ENCODE results near the gene PRKCG. TPM values are rescaled to one million over a fixed set of nuclear protein-coding genes. Genes with fewer than 3 reads are reported as not detected.
"Not testable (repeated sequence)": the region's sequence is repeated elsewhere in the genome, so short reads cannot be mapped to it uniquely, and the experiment has no call there.

The PRKCG gene
- total RNA-seq, result 0.10 TPM

DNA sequence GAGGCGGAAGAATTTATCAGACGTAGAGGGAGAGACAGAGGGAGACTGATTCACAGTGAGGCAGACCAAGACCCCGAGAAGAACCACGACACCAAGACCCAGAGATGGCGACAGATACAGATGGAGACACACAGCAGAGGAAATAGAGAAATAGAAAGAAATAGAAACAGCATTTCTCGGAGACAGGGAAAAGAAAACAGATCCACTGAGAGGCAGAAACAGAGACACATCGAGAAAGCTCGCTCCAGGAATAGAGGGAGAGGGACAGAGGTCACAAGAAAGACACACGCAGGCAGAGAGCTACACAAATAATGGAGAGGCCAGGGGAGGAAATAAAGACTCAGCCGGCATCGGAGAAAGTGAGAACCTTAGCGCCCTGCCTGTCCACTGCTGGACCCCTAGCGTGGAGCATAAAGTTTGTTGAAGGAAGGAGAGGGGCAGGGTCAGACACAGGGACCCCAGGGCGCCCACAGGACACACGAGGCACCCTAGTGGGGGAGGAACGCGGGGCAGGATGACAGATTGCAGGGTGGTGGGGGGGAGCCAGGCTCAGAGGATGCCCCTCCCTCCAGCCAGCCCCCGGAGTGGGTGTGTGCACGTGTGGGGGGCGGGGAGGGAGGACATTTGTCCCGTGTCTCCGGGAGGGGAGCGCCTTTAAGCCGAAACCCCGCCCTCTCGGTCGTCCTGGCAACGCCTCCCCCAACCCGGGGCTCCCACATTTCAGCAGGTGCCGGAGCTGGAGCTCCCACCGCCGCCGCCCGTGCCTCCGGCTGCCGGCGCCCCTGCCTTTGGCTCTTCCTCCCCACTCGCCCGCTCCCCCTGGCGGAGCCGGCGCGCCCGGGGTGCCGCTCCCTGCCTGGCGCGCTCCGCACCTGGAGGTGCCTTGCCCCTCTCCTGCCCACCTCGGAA, at the start of gene PRKCG:
PRKCG (plus strand) TSS at position 716 of the 909 bp plus-strand sequence. CDS start 298 bp downstream, outside the sequence.
- Histone ChIP-seq H3K27me3 (ENCODE audit: insufficient read depth, low read length) (peaks cover 45% of the 10 kb centered on the region), H3K4me3 (ENCODE audit: low read length) (peak within 1 kb of the TSS; percentile 3), H3K9me3 (ENCODE audit: low read depth, low read length) (no peaks in the 10 kb centered on the region), H3K4me1 (ENCODE audit: insufficient read depth, low read length) (peaks cover 52% of the 10 kb centered on the region)

DNA sequence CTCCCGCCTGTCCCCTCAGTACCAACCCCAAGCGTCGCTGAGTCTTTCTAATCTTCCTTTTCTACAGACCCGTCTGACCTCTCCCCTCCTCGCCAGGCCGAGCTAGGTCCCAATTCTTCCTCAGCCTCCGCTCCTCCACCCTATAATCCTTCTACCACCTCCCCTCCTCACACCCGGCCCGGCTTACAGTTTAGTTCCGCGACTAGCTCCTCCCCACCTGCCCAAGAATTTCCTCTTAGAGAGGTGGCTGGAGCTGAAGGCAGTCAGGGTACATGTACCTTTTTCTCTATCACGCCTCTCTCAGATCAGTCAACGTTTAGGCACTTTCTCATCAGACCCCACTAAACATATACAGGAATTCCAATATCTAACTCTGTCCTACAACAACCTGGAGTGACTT, 49.1 kb upstream of the PRKCG start:
- H3K9me3 ChIP-seq (ENCODE audit: low read depth, low read length); H3K27me3 ChIP-seq (ENCODE audit: insufficient read depth, low read length); H3K4me3 ChIP-seq (ENCODE audit: low read length): not testable (repeated sequence)
- H3K4me1 ChIP-seq (ENCODE audit: insufficient read depth, low read length), result peaks cover 31% of the 10 kb centered on the region

DNA sequence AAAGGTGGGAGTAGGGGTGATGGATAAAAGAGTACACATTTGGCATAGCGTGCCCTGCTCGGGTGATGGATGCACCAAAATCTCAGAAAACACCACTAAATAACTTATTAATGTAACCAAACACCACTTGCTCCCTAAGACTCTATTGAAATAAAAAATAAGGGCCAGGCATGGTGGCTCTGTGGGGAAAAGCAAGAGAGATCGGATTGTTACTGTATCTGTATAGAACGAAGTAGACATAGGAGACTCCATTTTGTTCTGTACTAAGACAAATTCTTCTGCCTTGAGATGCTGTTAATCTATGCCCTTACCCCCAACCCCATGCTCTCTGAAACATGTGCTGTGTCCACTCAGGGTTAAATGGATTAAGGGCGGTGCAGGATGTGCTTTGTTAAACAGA, 43.6 kb upstream of the PRKCG start:
- H3K9me3 ChIP-seq (ENCODE audit: low read depth, low read length); H3K27me3 ChIP-seq (ENCODE audit: insufficient read depth, low read length); H3K4me3 ChIP-seq (ENCODE audit: low read length): not testable (repeated sequence)
- peaks cover 31% of the 10 kb centered on the region for H3K4me1 ChIP-seq (ENCODE audit: insufficient read depth, low read length)

DNA sequence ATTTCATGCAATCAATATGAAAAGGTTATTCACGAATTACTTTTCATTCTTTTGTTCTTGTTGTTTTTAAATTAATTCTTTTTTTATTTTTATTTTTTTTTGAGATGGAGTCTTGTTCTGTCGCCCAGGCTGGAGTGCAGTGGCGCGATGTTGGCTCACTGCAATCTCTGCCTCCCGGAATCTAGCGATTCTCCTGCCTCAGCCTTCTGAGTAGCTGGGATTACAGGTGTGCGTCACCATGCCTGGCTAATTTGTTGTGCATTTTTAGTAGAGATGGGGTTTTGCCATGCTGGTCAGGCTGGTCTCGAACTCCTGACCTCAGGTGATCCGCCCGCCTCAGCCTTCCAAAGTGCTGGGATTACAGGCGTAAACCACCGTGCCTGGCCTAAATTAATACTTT, 41.8 kb upstream of the PRKCG start:
- not testable (repeated sequence) for H3K27me3 ChIP-seq (ENCODE audit: insufficient read depth, low read length)

DNA sequence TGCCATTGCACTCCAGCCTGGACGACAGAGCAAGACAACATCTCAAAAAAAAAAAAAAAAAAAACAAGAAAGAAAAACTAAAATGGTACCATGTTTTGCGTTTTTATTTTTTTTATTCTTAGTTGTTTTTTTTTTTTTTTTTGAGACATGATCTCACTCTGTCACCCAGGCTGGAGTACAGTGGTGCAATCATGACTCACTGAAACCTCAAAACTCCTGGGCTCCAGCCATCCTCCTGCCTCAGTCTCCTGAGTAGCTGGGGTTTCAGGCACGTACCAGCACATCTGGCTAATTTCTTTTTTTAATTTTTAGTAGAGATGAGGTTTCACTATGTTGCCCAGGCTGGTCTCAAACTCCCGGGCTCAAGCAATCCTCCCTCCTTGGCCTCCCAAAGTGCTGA, 41.1 kb upstream of the PRKCG start:
- H3K27me3 ChIP-seq (ENCODE audit: insufficient read depth, low read length); H3K9me3 ChIP-seq (ENCODE audit: low read depth, low read length); H3K4me3 ChIP-seq (ENCODE audit: low read length): not testable (repeated sequence)
- peaks cover 48% of the 10 kb centered on the region for H3K4me1 ChIP-seq (ENCODE audit: insufficient read depth, low read length)

More for the DNA sequence above, 41.8 kb upstream of the PRKCG start:
- peaks cover 42% of the 10 kb centered on the region for H3K4me1 ChIP-seq (ENCODE audit: insufficient read depth, low read length)
- not testable (repeated sequence) for H3K9me3 ChIP-seq (ENCODE audit: low read depth, low read length); H3K4me3 ChIP-seq (ENCODE audit: low read length)

DNA sequence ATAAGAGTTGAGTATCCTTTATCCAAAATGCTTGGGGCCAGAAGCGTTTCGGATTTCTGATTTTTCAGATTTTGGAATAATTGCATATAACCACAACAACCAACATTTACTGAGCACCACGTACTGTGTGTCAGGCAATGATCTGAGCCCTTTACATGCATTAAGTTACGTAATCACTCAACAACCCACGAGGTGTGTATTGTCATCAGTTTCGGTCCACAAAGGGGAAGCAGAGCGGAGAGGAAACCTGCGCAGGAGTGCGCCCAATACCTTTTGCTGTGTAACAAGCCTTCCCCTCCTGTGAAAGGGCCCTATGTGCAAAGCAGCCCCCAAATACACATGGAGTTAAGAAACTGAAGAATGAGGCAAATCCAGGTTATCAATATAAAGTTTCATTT, 37.1 kb upstream of the PRKCG start:
- Histone ChIP-seq H3K9me3 (ENCODE audit: low read depth, low read length) (no peaks in the 10 kb centered on the region), H3K27me3 (ENCODE audit: insufficient read depth, low read length) (peaks cover 2% of the 10 kb centered on the region), H3K4me3 (ENCODE audit: low read length) (no peak overlapping the region), H3K4me1 (ENCODE audit: insufficient read depth, low read length) (peaks cover 79% of the 10 kb centered on the region)

DNA sequence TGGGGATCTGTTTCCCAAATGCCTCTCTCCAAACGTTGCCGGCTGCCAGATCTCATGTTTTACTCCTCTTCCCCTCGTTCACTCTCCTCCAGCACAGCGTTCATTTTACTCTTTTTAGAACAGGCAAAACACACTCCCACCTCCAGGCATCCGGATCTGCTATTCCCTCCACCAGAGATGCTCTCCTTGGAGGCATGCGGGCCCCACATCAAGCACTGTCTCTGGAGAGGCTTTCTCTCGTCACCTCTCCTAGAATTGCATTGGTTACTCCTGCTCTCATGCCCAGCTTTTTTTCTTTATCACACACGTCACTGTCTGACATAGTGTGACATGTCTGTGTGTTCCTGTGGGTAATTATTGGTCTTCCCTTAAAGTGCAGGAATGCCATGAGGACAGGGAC, 34.4 kb upstream of the PRKCG start:
- Histone ChIP-seq H3K4me3 (ENCODE audit: low read length) (no peak overlapping the region), H3K9me3 (ENCODE audit: low read depth, low read length) (no peaks in the 10 kb centered on the region), H3K4me1 (ENCODE audit: insufficient read depth, low read length) (peaks cover 82% of the 10 kb centered on the region), H3K27me3 (ENCODE audit: insufficient read depth, low read length) (peaks cover 2% of the 10 kb centered on the region)

DNA sequence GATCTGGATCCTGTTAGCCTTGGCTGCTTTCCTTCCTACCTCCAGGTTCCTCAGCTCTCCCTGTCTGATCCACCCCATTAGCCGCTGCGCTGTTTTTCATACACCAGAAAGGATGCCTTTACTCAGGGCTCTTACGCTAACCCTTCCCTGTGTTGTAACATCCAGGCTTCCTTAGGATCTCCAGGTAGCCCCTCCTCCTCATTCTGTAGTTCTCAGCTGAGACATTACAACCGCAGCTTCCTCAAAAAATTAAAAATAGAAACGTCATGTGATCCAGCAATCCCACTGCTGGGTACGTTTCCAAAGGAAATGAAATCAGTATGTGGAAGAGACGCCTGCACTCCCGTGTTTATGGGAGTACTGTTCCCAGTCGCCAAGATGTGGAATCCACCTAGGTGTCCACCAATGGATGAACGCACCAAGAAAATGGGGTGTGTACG, 32.7 kb upstream of the PRKCG start:
- H3K9me3 ChIP-seq (ENCODE audit: low read depth, low read length), result no peaks in the 10 kb centered on the region
- H3K4me3 ChIP-seq (ENCODE audit: low read length), result no peak overlapping the region
- peaks cover 87% of the 10 kb centered on the region for H3K4me1 ChIP-seq (ENCODE audit: insufficient read depth, low read length)
- H3K27me3 ChIP-seq (ENCODE audit: insufficient read depth, low read length), result peaks cover 2% of the 10 kb centered on the region

DNA sequence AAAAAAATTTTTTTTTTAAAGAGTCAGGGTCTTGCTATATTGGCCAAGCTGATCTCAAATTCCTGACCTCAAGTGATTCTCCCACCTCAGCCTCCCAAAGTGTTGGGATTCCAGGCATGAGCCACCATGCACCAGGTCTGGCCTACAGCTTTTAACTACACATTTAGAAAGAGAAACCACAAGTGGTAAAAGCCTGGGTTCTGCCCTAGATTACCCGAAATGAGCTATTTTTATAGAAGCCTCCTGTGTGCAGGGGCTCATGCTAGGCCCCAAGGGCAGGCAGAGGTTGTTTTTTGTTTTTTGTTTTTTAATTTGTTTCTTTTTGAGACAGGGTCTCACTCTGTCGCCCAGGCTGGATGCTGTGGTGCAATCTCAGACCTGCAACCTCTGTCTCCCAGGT, 28.3 kb upstream of the PRKCG start:
- H3K9me3 ChIP-seq (ENCODE audit: low read depth, low read length), result no peaks in the 10 kb centered on the region
- peaks cover 52% of the 10 kb centered on the region for H3K4me1 ChIP-seq (ENCODE audit: insufficient read depth, low read length)
- peaks cover 2% of the 10 kb centered on the region for H3K27me3 ChIP-seq (ENCODE audit: insufficient read depth, low read length)
- H3K4me3 ChIP-seq (ENCODE audit: low read length), result no peak overlapping the region

DNA sequence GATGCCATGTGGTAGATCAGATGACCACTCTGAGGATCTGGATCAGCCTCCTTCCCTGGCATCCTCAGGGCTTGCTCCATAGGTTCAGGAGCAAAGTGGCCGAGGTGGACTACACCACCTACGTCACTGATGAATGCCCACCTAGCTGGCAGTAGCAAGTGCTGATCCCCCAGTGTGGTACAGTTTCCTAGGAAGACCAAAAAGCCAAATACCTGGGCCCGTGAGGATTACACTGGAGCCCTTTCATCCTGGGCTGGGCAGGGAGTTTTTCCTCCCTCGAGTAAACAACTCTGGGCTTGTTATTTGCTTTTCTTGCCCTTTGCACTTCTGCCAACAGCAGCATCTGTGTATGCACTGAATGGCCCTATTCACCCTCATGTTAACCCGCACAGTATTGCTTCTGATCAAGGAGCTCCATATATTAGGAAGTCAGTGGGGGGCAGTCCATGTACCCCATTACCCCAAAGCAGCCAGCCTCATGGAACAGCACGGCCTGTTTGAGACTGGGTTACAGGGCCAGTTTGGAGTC, 17.6 kb upstream of the PRKCG start:
- Histone ChIP-seq H3K27me3 (ENCODE audit: insufficient read depth, low read length) (no peaks in the 10 kb centered on the region), H3K9me3 (ENCODE audit: low read depth, low read length) (no peaks in the 10 kb centered on the region), H3K4me1 (ENCODE audit: insufficient read depth, low read length) (peaks cover 29% of the 10 kb centered on the region), H3K4me3 (ENCODE audit: low read length) (no peak overlapping the region)

DNA sequence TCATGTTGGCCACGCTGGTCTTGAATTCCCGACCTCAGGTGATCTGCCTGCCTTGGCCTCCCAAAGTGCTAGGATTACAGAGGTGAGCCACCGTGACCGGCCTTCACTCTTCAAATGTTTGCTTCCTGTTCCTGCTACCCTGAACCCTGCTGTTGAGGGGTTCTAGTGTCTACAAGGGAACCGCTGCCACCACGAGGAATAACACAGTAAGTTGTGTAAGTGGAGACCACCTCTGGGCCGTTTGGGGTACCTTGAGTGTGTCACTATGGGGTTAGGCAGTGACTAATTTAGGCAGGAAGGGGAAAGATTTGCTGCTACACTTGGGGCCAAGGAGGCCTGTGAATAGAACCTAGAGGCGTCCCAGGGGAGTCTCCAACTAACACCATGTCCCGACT, 16.5 kb upstream of the PRKCG start:
- Histone ChIP-seq H3K9me3 (ENCODE audit: low read depth, low read length) (no peaks in the 10 kb centered on the region), H3K4me3 (ENCODE audit: low read length) (no peak overlapping the region), H3K4me1 (ENCODE audit: insufficient read depth, low read length) (peaks cover 32% of the 10 kb centered on the region), H3K27me3 (ENCODE audit: insufficient read depth, low read length) (no peaks in the 10 kb centered on the region)

DNA sequence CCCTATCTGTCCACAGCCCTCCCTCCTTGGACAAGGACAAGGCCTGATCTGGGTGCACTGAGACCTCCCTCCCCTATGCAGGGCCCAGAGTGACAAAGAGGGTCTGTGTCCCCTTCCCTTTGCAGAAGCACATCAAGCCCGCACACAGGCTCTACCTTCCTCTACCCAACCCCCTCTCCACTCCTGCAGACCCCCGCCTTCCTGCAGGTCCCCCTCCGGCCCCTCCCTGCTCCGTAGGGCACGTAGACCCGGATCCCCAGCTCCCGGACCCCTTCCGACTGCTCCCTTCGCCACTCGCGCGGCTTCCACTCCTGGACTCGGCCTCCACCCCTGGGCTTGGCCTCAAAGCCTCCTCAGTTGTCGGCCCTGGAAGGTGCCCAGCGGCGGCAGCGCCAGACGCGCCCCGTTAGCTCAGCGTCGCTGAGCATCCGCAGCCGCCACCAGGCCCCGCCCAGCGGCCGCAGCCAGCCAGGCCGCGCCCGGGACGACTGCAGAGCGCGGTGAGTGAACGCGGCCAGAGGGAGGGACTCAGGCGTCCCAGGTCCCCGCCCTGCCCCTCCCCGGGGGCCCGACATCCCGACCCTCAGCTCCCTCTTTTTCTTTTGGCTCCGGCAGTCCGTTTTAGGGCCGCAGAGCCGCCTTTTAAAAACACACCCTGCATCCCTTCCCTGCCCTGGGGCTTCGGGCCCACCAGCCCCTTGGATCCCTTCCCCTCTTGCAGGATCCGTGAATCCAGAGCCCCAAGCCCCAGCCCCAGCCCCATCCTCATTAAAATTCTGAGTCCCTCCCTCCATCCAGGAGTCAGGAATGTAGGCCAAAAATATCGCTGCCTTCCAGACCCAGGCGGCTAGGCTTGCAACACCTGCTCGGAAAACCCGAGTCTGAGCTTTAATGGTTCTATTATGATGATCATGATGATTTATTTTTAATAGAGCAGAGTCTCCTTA, 15.8 kb upstream of the PRKCG start:
- peak overlapping the region; percentile 33 for H3K4me3 ChIP-seq (ENCODE audit: low read length)
- H3K4me1 ChIP-seq (ENCODE audit: insufficient read depth, low read length), result peaks cover 39% of the 10 kb centered on the region
- H3K9me3 ChIP-seq (ENCODE audit: low read depth, low read length), result no peaks in the 10 kb centered on the region
- no peaks in the 10 kb centered on the region for H3K27me3 ChIP-seq (ENCODE audit: insufficient read depth, low read length)

DNA sequence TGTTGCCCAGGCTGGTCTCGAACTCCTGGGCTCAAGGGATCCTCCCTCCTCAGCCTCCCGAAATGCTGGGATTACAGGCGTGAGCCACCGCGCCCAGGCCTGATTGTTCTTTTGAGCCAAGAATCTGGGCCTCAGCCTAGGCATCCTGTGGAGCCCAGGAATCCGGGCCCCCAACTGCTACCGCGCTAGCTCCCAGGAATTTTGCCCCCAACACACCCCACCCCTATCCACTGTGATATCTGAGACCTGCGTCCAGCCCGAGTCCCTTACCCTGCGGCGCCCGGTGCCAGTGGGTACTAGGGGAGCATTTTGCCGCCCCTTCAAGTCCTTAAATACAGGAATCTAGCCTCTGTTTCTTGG, 15.2 kb upstream of the PRKCG start:
- no peaks in the 10 kb centered on the region for H3K27me3 ChIP-seq (ENCODE audit: insufficient read depth, low read length)
- no peaks in the 10 kb centered on the region for H3K9me3 ChIP-seq (ENCODE audit: low read depth, low read length)
- H3K4me1 ChIP-seq (ENCODE audit: insufficient read depth, low read length), result peaks cover 45% of the 10 kb centered on the region
- peak overlapping the region; percentile 33 for H3K4me3 ChIP-seq (ENCODE audit: low read length)

DNA sequence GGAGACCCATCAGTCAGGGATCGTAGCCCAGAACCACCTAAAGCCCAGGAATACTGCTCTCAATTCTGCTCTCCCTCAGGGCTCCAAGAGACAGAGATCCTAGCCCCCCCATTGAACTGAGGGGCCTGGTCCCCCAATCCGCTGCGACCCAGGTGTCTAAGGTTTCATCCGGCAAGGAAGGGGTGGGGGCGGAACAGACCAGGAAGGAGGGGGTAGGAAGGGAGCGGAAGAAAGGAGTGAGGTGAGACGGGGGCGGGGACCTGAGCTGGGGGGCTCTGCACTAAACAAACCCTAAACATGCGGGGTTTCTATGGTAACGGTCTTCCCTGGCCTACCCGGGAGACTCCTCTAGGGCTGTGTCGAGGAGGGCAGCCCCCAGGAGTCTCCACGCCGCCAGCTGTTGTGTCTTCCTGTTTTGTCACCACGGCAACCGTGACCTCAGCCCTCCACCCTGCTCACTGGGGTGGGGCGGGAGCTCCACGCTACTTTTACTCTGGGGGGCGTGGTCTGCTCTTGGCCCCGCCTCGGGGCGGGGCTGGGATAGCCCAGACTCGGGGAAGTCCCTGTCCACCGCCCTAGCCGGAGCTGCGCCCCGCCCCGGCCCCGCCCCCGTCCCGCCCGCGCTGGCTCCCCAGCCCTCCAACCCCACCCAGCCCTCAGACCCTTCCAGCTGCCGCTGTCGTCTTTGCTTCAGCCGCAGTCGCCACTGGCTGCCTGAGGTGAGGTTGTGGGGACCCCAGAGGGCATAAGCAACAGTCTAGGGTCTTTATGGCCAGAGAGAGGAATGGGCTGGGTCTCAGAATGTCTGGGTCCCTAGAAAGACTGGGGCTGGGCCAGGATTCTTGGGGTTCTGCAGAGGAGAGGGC, 14.5 kb upstream of the PRKCG start, which contains the start of gene MYADM:
MYADM (plus strand) TSS at position 659 of the 866 bp plus-strand sequence. CDS start 5,647 bp downstream, outside the sequence.
- Histone ChIP-seq H3K27me3 (ENCODE audit: insufficient read depth, low read length) (no peaks in the 10 kb centered on the region), H3K4me3 (ENCODE audit: low read length) (peak within 1 kb of the TSS; percentile 95), H3K4me1 (ENCODE audit: insufficient read depth, low read length) (peaks cover 51% of the 10 kb centered on the region), H3K9me3 (ENCODE audit: low read depth, low read length) (no peaks in the 10 kb centered on the region)

Data from mononuclear cell (primary cell).